ENCODE results near the gene FCHSD2.

DNA sequence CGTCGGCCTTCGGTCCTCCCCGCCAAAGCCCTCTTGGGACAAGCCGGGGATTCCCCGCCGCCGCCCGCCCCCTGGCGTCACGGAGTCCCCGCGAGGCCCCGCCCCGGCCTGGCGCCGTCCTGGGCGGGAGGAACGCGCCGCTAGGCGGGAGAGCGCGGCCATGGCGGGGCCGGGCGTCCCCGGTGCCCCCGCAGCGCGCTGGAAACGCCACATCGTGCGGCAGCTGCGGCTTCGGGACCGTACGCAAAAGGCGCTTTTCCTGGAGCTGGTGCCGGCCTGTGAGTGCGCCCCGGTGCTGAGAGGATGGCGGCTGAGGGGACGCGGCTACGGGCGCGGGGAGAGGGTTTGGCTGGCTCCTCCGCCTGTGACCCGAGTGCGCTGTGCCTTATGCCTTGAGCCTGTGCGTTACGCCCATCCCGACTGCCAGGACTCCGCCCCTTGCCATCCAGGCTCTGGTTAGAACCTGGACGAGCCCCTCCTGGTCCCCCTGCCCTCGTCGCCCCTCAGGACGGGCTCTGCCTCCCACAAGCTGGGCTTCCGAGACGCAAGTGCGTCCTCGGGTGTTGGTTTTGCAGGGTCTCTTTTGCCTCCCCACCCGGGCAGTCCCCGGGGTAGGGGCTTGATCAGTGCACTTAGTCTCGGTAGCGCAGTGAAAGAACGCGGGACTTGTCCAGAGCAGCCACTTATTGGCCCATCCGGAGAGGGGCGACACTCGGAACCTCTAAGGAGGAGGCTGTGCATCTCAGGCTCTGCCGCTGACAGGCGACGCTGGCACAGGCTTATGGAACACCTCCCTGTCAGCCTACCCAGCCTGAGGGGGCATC, 327.6 kb downstream of the FCHSD2 start, which contains the start of gene ATG16L2:
- TF ChIP-seq CTCF (IDR thresholded peaks at IDR 0.05) (peak; percentile 32), EZH2 (IDR thresholded peaks at IDR 0.05) (no peak)
